Inflammatory macrophage treated with lipopolysaccharide for 1 hour (primary cell): Measurements from ENCODE around the gene PCDH19.
"Not testable (repeated sequence)": the region's sequence is repeated elsewhere in the genome, so short reads cannot be mapped to it uniquely, and the experiment has no call there.

Experiments used
- DNase-seq, 2 donors: peaks; one replicate each; pipeline ENCODE4 v3.0.0-alpha.2; 2020 to 2022

The PCDH19 gene

DNA sequence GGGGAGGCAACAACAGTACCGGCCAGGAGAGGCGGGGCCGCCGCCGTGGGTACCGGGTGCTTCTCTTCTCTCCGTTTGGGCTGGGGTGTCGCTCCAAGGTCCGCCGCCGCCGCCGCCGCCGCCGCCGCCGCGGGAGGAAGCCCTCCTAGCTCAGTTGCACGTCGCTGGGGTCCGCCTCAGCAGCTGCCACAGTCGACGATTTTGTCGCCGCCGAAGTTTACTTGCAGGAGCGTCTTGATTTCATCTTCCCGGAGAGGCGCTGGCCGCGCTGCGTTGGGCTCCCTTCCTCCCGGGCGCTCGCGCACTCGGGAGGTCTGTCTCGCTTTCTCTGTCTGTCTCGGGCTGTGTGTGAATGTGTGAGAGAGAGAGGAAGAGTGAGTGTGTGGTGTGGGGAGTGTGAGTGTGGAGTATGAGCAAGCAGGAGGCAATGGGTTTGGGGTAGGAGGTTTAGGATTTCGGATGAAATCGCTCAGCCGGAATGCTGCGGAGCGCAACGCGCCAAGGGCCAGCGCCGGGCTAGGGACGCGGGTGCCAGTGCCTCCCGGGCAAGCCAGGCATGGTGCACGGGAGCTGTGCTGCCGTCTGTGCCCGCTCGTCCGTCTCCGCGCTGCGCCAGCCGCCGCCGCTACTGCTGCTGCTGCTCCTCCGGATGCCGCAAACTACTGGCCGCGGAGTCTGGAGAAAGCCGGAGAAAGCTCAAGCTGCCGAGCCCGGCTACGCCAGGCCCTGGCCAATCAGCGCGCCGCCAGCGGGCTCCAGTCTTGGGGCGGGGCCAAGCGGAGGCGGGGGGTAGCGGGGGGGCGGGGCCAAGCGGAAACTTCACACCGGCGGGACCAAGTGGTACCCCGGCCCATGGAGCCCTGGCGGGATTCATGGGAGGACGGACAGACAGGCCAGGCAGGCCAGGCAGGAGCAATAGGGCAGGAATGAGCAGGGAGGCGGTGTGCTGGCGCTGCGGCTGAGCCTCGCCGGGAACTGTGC lies at the start of gene PCDH19:
Gene PCDH19 (minus strand): TSS at position 664 of the 981 bp plus-strand sequence. CDS start 1,676 bp downstream, outside the sequence.
- DNase-seq: no peak

DNA sequence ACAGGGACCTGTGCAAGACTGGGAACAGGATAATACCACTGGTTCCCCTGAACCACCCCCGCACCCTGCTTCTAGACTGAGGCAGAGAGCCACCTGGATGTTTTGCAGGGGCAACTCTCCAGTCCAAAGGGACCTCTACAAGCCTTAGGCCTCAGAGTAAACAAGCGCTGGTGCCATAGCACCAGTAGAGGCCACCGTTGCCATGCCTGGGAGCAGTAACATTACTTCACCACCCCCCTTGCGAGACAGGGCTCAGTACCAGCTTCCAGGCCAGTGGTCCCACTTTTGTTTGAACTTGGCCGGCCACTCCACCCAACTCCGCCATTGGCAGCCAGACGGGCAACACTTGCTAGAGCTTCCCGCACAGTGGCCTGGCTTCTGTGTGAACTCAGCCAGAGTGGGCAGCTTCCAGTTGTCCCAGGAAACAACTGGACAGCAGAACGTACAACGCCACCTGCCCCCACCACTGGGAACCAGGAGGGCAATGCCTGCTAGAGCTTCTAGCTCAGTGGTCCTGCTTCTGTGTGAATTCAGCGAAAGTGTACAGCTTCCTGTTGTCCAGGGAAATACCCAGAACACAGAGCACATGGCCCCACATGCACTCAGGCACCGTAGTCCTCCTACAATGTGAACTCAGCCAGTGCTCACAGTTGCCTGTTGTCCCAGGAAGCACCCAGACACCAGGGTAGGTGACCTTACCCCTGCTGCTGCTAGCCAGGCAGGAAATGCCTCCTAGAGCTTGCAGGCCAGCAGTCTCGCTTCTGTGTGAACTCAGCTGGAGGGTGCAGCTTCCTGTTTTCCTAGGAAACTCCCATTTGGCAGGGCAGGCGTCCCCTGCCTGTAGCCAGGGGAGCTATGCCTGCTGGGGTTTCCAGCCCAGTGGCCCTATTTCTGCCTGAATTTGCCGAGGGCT lies 39.9 kb upstream of the PCDH19 start:
- DNase-seq: no peak

GRCh38 chrX:100447655-100448397 lies 37.8 kb upstream of the PCDH19 start:
- DNase-seq: peak in 1 of 2 donors; percentile 9

DNA sequence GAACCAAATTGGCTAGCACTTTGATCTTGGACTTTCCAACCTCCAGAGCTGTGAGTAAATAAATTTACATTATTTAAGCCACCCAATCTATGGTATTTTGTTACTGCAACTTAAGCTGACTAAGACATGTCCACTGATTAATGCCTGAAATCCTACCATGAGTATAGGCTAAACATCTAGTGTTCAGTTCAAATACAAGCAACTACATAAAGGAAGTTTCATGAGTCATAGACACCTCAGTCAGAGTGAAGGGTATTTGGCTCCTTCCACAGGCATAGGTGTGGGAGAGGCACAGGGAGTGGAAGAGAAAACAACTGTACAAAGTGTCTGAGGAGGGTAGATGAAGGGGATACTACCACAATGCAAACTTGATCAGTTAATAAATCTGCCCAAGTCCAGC lies 35.5 kb upstream of the PCDH19 start:
- DNase-seq: no peak

- not testable (repeated sequence) for DNase-seq
These were observed 31.2 kb upstream of the PCDH19 start for GRCh38 chrX:100441321-100441720.

GRCh38 chrX:100440006-100440405 lies 29.9 kb upstream of the PCDH19 start:
- no peak for DNase-seq

GRCh38 chrX:100435726-100436125 lies 25.7 kb upstream of the PCDH19 start:
- no peak for DNase-seq

DNA sequence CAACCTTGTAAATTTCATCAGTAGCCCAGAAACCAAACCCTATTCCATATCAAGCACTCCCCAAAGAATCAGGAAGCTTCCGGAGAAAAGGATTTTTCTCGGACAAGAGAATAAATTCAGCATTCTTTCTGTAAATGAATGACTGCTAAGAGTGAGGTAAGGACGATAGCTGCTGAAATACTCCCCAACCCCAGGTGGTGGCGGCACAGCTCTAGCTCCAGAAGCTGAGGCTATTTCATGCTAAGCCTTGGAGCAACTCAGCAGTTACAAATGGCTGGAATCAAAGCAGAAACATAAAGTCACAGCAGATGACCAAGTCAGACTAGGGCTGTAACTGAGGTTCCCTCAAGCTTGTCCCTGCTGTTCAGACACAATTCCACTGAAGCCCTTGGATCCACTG lies 13.9 kb upstream of the PCDH19 start:
- no peak for DNase-seq

- no peak for DNase-seq
These were observed 8.5 kb upstream of the PCDH19 start for GRCh38 chrX:100418556-100418955.

- no peak for DNase-seq
These were observed 7.6 kb upstream of the PCDH19 start for GRCh38 chrX:100417681-100418080.

DNA sequence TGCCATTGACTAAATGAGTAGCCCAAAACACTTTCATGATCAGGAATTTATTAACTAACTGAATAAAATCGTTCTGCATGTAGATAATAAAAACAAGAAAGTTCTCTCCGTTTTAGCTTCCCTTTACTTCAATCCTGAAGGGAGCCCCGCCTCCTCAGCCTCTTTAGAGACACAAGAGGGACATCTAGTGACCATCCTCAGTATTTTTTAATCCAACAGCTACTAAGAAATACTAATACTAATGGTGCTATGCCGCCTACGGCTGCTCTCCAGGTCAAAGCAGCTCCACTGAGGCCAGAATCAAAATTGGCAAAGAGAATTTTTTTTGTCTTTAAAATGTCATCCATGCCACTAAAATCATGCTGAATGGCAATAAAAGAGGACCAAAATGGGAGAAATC lies 3.2 kb upstream of the PCDH19 start:
- DNase-seq: peak; percentile 23 to 57

GRCh38 chrX:100411802-100412715 lies 2.0 kb upstream of the PCDH19 start:
- no peak for DNase-seq

DNA sequence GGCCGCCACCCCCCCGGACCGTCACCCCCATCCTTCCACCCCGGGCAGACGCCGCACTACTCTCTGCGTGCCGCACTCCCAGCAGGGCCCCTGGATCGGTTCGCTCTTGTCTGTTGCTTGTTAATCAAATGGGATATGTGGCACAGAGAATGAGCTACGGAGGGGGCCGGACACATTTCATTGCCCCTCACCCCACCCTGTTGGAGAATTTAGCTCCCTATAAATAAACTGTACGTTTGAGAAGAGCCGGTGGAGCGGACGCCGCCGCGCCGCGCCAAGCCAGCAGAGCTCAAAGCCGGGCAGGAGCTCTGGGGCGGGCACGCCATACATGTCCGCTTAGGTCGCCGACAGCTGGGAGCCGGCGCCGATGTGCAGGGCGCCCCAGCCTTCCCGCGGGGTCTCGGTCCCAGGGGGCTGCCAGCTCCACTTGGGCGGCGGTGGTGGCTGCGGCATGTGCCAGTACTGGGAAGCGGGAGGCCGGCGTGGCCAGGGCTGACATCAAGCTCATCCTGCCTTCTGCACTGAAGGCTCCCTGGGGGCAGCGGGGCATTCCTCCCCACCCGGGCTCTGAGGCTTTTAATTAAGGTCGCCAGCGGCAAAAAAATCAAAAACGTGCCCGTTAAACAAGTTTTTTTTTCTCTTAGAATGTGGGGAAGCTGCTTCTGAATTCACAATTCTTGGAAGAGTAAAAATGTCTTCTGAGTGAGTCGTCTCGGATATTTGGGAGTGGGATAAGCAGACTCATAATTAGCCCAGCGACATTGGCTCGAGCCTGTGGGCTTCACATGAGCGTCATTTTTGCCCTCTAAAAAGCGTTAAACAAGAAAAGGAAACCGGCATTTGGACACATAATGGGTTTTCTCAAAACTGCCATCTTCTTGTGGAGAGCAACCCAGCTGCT lies 1.1 kb upstream of the PCDH19 start:
- no peak for DNase-seq

- DNase-seq: no peak
These were observed 1.1 kb downstream of the PCDH19 start for GRCh38 chrX:100408713-100409609.

DNA sequence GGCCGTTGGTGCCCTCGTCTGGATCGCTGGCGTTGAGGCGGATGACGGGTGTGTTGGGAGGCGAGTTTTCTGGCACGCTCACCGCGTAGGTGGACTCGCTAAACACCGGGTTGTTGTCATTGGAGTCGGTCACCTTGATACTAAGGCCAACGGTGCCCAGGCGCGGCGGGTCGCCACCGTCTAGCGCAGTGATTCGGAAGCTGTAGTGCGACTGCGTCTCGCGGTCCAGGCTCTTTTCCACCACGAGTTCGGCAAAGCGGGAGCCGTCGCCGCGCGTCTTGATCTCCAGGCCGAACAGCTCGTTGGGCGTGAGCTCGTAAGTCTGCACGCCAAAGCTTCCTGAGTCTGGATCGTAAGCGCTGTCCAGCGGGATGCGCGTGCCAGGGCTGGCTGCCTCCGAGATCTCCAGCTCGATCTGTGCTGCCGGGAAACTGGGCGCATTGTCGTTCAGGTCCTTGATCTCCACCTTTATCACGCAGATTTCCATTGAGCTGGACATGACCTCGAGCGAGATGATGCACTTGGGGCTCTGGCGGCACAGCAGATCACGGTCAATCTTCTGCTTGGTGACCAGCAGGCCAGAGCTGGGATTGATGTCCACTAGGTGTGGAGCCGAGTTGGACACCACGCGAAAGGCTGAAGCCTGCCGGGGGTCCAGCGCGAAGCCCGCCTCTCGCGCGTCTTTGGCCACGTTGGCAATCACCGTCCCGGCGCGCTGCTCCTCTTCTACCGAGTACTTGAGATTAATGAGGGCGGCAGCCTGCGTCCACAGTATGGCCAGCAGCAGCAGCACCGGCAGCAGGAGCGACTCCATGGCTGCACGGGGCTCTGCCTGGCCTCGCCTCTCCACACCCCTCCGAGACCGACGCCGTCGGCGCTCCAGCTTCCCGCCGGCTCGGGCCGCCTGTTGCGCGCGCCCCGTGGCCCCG lies 2.0 kb downstream of the PCDH19 start:
- DNase-seq: no peak

DNA sequence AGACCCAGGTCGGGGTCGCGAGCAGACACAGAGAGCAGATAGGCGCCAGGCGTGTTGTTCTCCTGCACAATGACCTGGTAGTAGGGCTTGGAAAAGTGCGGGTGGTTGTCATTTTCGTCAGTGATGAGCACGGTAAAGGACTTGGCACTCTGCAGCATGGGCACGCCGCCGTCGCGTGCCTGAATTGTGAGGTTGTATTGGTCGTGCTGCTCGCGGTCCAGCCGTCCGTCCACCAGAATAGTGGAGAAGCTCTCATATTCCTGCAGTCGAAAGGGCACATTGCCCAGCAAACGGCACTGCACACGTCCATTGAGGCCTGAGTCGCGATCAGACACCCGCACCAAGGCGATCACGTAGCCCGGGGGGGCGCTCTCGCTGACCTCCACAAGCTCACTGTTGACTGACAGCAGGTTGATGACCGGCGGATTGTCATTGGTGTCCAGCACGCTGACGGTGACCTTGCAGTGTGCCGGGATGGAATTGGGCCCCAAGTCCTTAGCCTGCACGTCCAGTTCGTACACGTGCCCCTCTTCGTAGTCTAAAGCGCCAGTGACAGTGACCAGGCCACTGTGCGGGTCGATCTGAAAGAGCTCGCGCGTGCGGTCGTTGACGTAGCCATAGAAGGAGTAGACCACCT lies 2.8 kb downstream of the PCDH19 start:
- DNase-seq: no peak

DNA sequence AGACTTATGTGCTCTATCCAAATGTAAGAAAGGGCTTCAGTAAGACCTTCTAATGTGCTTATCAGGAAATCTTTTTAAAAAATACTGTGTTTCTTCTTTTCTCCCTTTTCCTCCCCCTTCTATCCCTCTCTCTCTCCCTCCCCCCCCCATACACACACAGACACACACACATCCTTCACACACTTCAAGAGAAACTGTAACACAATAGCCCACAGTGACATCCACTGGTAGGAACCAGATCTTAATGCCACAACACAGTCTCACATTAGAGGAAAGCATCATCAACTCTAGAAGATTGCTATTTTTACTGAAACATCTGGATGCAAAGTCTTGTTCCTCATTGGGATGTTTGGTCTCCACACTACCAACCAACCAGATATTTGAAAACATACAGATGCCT lies 4.6 kb downstream of the PCDH19 start:
- no peak for DNase-seq

DNA sequence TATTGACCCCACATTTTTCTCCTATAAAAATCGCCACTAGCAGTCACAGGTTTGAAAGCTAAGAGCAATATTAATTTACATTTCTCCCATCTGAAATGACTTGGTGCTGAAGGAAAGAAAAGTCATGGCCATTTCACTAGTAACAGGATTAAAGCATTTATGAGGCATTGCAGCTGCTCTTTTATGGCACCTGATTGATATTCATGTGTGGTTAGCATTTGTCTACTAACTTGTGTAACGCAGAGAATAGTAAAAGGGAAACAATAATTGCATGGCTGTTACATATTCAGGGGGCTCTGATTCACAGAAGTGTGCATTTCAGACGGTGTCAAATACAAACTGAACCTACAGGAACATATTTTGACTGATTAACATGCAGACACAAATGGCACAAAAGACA lies 5.2 kb downstream of the PCDH19 start:
- no peak for DNase-seq
